Glutamatergic neuron (in vitro differentiated cells): ENCODE measurements around the gene ZNF334. TPM values are rescaled to one million over a fixed set of nuclear protein-coding genes. Genes with fewer than 3 reads are reported as not detected.
A peak's percentile ranks its signal among the peaks of the same experiment; 100 is the strongest.

ENCODE experiments used
- DNase-seq: peaks from one replicate; pipeline ENCODE4 v3.0.0; 2022
- H3K27ac Mint-ChIP-seq: one replicate; pipeline ENCODE4 v1.8.0; 2020; ENCODE audit warnings: mild to moderate bottlenecking, mixed read lengths, inconsistent platforms; ENCODE audit not compliant: unreplicated experiment
- H3K27me3 Mint-ChIP-seq: one replicate; pipeline ENCODE4 v1.8.0; 2020; ENCODE audit warnings: mild to moderate bottlenecking, moderate library complexity, mixed read lengths, inconsistent platforms; ENCODE audit not compliant: unreplicated experiment
- H3K36me3 Mint-ChIP-seq: one replicate; pipeline ENCODE4 v1.8.0; 2020; ENCODE audit warnings: mild to moderate bottlenecking, mixed read lengths, inconsistent platforms; ENCODE audit not compliant: unreplicated experiment
- H3K4me1 Mint-ChIP-seq: one replicate; pipeline ENCODE4 v1.8.0; 2020; ENCODE audit warnings: mild to moderate bottlenecking, low read depth, mixed read lengths, inconsistent platforms; ENCODE audit not compliant: unreplicated experiment
- H3K4me3 Mint-ChIP-seq: one replicate; pipeline ENCODE4 v1.8.0; 2020; ENCODE audit warnings: mild to moderate bottlenecking, mixed read lengths, inconsistent platforms; ENCODE audit not compliant: unreplicated experiment
- H3K9me3 Mint-ChIP-seq: one replicate; pipeline ENCODE4 v1.8.0; 2020; ENCODE audit warnings: mild to moderate bottlenecking, moderate library complexity, mixed read lengths, inconsistent platforms; ENCODE audit not compliant: unreplicated experiment
- CTCF ChIP-seq: fragments of 200-600 bp; sonication (generic); IDR thresholded peaks from one replicate; pipeline ENCODE4 v1.5.0; 2021; ENCODE audit not compliant: partially characterized antibody, unreplicated experiment
- total RNA-seq: library from RNA; stranded (reverse); fragmentation: NEBNext Ultra II Directional; extraction: Animal tissue kit (Norgen Biotek cat#: 25700); gene quantifications from one replicate; pipeline ENCODE4 v1.2.1, GENCODE V29; 2021; ENCODE audit not compliant: unreplicated experiment

Gene ZNF334
- total RNA-seq, 1 donor from 2014 or later: 32.9 TPM

GRCh38 chr20:46520976-46521579, 7.7 kb upstream of the ZNF334 start:
- Mint-ChIP-seq H3K36me3 (no peaks in the 10 kb centered on the region), H3K4me3 (no peak overlapping the region), H3K27ac (no peak overlapping the region), H3K9me3 (no peaks in the 10 kb centered on the region), H3K4me1 (no peaks in the 10 kb centered on the region), H3K27me3 (peaks cover 2% of the 10 kb centered on the region)
- peak; percentile 77 for TF ChIP-seq CTCF
- peak; percentile 74 for DNase-seq

- no peaks in the 10 kb centered on the region for H3K4me1 Mint-ChIP-seq
- H3K9me3 Mint-ChIP-seq: no peaks in the 10 kb centered on the region
- no peak for DNase-seq
- H3K27me3 Mint-ChIP-seq: peaks cover 2% of the 10 kb centered on the region
- H3K27ac Mint-ChIP-seq: no peak overlapping the region
- TF ChIP-seq CTCF: no peak
- H3K36me3 Mint-ChIP-seq: no peaks in the 10 kb centered on the region
- no peak overlapping the region for H3K4me3 Mint-ChIP-seq
Measured at GRCh38 chr20:46520540-46520939, 7.2 kb upstream of the ZNF334 start.

- Mint-ChIP-seq H3K27me3 (peaks cover 2% of the 10 kb centered on the region), H3K36me3 (no peaks in the 10 kb centered on the region), H3K27ac (no peak overlapping the region), H3K4me1 (no peaks in the 10 kb centered on the region), H3K4me3 (no peak overlapping the region), H3K9me3 (no peaks in the 10 kb centered on the region)
- DNase-seq: no peak
- no peak for TF ChIP-seq CTCF
Measured at GRCh38 chr20:46519471-46520068, 6.2 kb upstream of the ZNF334 start.

- no peak for TF ChIP-seq CTCF
- peaks cover 31% of the 10 kb centered on the region for H3K36me3 Mint-ChIP-seq
- DNase-seq: no peak
- H3K9me3 Mint-ChIP-seq: peaks cover 11% of the 10 kb centered on the region
- H3K27ac Mint-ChIP-seq: no peak overlapping the region
- H3K4me3 Mint-ChIP-seq: no peak overlapping the region
- no peaks in the 10 kb centered on the region for H3K27me3 Mint-ChIP-seq
- H3K4me1 Mint-ChIP-seq: no peaks in the 10 kb centered on the region
Measured at GRCh38 chr20:46509523-46509922, 3.8 kb downstream of the ZNF334 start.

- no peak for TF ChIP-seq CTCF
- Mint-ChIP-seq H3K27me3 (no peaks in the 10 kb centered on the region), H3K36me3 (peaks cover 47% of the 10 kb centered on the region)
Measured at GRCh38 chr20:46507760-46508407, 5.5 kb downstream of the ZNF334 start.

More at GRCh38 chr20:46507760-46508407, 5.5 kb downstream of the ZNF334 start:
- no peak for DNase-seq
- Mint-ChIP-seq H3K9me3 (peaks cover 14% of the 10 kb centered on the region), H3K4me1 (no peaks in the 10 kb centered on the region), H3K4me3 (no peak overlapping the region), H3K27ac (no peak overlapping the region)
